GM23248 (cell line): ENCODE results near the gene MRPL4.

Experiments used
- EZH2 ChIP-seq: fragments of 200-600 bp; sonication (generic); IDR thresholded peaks from 2 replicates; pipeline ENCODE4 v1.6.1; 2018; ENCODE audit warnings: antibody characterized with exemption, mild to moderate bottlenecking; ENCODE audit not compliant: insufficient read depth, poor library complexity, severe bottlenecking
- EZH2phosphoT487 ChIP-seq: fragments of 200-600 bp; sonication (generic); IDR thresholded peaks from 2 replicates; pipeline ENCODE4 v1.6.1; 2018; ENCODE audit warnings: antibody characterized with exemption, moderate library complexity, mild to moderate bottlenecking, low read depth; ENCODE audit not compliant: insufficient read depth

DNA sequence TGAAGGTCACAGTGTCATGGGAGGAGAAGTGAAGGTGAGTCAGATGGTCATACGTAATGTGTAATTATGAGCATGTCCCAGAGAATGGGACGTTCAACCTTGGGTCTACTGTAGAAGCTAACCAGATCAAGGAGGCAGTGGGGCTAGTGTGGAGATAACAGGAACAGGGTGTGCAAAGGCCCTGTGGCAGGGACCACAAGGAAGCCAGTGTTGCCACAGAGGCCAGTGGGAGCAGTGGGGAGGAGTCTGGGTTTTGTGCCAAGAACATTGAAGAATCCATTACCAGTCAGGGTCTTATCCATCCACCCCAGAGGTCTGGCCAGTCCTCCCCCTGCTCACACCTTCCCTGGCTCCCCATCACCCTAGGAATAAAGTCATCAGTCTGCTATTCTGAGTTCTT is 3.3 kb downstream of the MRPL4 start:
- no peak for TF ChIP-seq EZH2phosphoT487
- TF ChIP-seq EZH2 = no peak
